Activated naive CD8-positive, alpha-beta T cell treated with anti-CD3 and anti-CD28 coated beads for 36 hours (primary cell): ENCODE results near the gene KLF9. TPM values are rescaled to one million over a fixed set of nuclear protein-coding genes. Genes with fewer than 3 reads are reported as not detected.
A peak's percentile ranks its signal among the peaks of the same experiment; 100 is the strongest.
"Not testable (repeated sequence)": the region's sequence is repeated elsewhere in the genome, so short reads cannot be mapped to it uniquely, and the experiment has no call there.

Experiments
- DNase-seq: peaks from one replicate; pipeline ENCODE4 v3.0.0; 2021
- H3K27ac Mint-ChIP-seq: one replicate; pipeline ENCODE4 v1.8.0; 2022; ENCODE audit warnings: mild to moderate bottlenecking, moderate library complexity, mixed read lengths
- H3K27me3 Mint-ChIP-seq: one replicate; pipeline ENCODE4 v1.8.0; 2022; ENCODE audit warnings: mild to moderate bottlenecking, mixed read lengths
- H3K36me3 Mint-ChIP-seq: one replicate; pipeline ENCODE4 v1.8.0; 2021; ENCODE audit warnings: mild to moderate bottlenecking, mixed read lengths
- H3K4me1 Mint-ChIP-seq: one replicate; pipeline ENCODE4 v1.8.0; 2021; ENCODE audit warnings: mixed read lengths
- H3K4me3 Mint-ChIP-seq: one replicate; pipeline ENCODE4 v1.8.0; 2022; ENCODE audit warnings: mild to moderate bottlenecking, moderate library complexity, mixed read lengths
- H3K9me3 Mint-ChIP-seq: one replicate; pipeline ENCODE4 v1.8.0; 2022; ENCODE audit warnings: mixed read lengths
- total RNA-seq, 2 experiments: library from RNA; stranded (reverse); gene quantifications; one replicate each; pipeline ENCODE4 v1.2.3, GENCODE V29; 2021

Gene KLF9
- total RNA-seq, 2 experiments from 2014 or later = 25.4 to 25.5 TPM

DNA sequence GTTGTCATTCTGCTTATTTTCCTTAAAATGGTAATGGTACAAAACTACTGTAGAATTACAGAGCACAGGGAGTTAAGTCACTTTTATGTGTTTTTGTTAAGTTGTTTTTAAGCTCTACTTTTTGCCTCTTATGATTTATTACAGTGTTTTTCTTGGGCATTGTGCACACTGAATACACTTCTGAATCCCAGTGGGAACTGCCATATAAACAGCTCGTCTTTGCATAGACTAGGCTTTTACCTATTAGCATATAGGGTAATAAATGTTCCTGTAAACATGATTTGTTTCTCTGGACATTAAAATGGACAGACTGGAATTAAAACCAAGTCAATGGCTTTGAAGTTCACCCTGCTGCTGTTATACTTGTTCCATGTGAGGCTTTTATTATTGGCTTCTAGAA is 12.2 kb downstream of the KLF9 start:
- Mint-ChIP-seq H3K9me3 (no peaks in the 10 kb centered on the region), H3K27me3 (no peaks in the 10 kb centered on the region), H3K4me1 (peaks cover 83% of the 10 kb centered on the region), H3K27ac (no peak overlapping the region), H3K4me3 (no peak overlapping the region), H3K36me3 (peaks cover 4% of the 10 kb centered on the region)
- DNase-seq = no peak

DNA sequence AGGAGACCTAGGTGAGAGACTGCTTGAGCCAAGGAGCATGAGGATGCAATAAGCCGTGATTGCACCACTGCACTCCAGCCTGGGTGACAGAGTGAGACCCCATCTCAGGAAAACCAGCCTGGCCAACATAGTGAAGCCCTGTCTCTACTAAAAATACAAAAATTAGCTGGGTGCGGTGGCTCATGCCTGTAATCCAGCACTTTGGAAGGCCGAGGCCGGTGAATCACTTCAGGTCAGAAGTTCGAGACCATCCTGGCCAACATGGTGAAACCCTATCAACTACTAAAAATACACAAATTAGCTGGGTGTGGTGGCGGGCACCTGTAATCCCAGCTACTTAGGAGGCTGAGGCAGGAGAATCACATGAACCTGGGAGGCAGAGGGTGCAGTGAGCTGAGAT is 13.2 kb downstream of the KLF9 start:
- H3K36me3 Mint-ChIP-seq, H3K27me3 Mint-ChIP-seq, H3K9me3 Mint-ChIP-seq, H3K27ac Mint-ChIP-seq, DNase-seq, H3K4me3 Mint-ChIP-seq: not testable (repeated sequence)
- H3K4me1 Mint-ChIP-seq = peaks cover 80% of the 10 kb centered on the region

DNA sequence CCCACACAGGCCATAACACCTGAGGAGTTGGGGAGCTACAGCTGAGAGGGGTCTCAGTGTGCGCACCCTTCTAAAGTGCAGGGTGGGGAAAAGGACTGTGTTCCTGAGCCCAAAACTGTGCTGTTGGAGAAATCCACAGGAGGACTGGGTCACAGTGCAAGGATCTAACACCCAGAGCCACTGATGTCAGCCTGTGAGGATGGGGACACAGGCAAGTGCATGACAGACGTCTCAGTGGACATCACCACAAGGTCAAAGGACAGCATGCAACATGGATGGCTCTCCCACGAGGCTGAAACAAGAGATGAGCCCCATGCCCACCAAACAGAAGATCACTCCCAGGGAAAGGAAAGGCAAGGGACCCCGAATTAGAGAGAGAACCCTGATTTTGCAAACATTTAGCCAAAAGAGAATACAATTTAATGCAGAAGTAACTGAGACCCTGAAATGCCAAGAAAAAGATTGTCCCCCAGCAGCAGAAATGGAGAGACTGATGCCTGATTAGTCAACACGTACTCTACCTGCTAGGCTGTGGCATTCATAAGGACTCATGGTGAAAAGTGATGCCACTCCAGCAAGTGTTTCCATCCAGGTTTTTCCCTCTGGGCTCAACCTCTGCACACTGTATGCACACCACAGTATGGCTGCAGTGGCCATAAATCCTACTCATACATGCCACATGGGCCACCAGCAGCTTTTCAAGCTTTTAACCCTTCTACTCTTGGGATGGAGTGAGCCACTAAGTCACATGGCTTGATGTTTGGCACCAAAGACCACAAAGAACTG is 14.2 kb downstream of the KLF9 start:
- Mint-ChIP-seq H3K27ac (peak overlapping the region; percentile 85), H3K4me1 (peaks cover 70% of the 10 kb centered on the region), H3K4me3 (no peak overlapping the region), H3K36me3 (peaks cover 2% of the 10 kb centered on the region), H3K27me3 (no peaks in the 10 kb centered on the region), H3K9me3 (no peaks in the 10 kb centered on the region)
- no peak for DNase-seq

DNA sequence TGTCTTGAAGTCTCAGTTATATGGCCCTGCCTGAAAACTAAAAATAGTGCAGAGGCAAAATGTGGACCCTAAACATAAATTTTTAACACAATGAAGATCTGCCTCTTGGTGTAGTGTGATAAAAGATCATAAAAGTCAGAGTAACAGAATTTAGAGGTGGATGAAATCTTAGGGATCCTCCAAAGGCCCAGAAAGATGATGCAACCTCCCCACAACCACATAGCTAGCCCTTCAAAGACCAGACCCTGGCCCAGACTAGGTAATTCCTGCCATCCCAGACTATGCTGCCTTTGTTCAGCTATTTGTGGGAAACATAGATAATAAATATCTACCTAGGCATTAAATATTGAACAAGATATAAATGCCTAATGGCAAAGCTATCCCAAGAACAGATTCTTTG is 15.3 kb downstream of the KLF9 start:
- no peak for DNase-seq
- Mint-ChIP-seq H3K36me3 (peaks cover under 1% of the 10 kb centered on the region), H3K27ac (peak overlapping the region; percentile 85), H3K4me3 (no peak overlapping the region), H3K27me3 (no peaks in the 10 kb centered on the region), H3K4me1 (peaks cover 73% of the 10 kb centered on the region), H3K9me3 (no peaks in the 10 kb centered on the region)

DNA sequence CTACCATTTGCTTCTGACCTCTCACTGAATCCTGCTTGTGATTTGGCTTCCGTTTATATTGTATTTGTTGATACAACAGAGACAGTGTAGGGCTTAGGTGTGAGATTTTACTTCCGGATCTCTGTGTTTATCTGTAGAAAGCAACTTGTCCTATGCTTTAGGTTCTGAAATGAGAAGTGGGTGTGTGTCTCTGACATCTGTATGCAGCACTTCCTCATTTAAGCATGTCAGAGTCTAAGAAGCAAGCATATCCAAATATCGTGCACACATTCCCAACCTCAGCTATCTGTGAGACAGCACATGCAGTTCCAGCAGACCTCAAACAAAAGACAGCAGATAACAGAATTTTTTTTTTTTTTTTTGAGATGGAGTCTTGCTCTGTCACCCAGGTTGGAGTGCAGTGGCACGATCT is 16.3 kb downstream of the KLF9 start:
- H3K4me3 Mint-ChIP-seq = peak overlapping the region; percentile 55
- no peaks in the 10 kb centered on the region for H3K27me3 Mint-ChIP-seq
- H3K4me1 Mint-ChIP-seq = peaks cover 71% of the 10 kb centered on the region

DNA sequence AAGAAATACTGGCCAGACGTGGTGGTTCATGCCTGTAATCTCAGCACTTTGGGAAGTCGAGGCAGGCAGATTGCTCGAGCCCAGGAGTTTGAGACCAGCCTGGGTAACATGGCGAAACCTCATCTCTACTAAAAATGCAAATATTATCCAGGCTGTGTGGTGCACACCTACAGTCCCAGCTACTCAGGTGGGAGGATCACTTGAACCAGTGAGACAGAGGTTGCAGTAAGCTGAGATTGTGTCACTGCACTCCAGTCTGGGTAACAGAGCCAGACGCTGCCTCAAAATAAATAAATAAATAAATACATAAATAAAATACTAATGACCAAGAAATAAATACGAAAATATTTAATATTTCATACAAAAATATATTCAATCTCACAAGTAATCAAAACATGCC is 18.8 kb downstream of the KLF9 start:
- Mint-ChIP-seq H3K27ac (no peak overlapping the region), H3K4me1 (peaks cover 80% of the 10 kb centered on the region), H3K4me3 (no peak overlapping the region), H3K9me3 (no peaks in the 10 kb centered on the region), H3K36me3 (peaks cover 1% of the 10 kb centered on the region), H3K27me3 (no peaks in the 10 kb centered on the region)
- no peak for DNase-seq

More for the DNA sequence above, 16.3 kb downstream of the KLF9 start:
- Mint-ChIP-seq H3K27ac (peak overlapping the region; percentile 85), H3K36me3 (no peaks in the 10 kb centered on the region), H3K9me3 (no peaks in the 10 kb centered on the region)
- no peak for DNase-seq

DNA sequence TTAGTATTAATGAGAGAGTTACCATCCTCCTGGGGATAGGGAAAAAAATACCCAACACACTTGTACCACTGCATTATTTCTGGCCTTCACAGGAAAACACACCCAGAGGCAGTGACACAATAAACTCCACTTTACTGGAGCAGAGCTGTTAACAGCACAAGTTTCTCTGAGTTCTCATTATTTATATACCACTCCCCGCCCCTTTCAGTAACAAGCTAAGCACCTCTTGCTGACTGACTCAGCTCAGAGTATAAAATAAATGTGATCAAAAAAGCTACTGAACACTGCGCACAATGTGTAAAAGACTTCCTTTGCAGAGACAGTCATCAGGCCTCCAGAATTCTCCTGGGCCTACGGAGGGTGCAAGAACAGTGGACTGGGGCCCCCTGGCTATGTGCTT is 21.6 kb downstream of the KLF9 start:
- no peaks in the 10 kb centered on the region for H3K27me3 Mint-ChIP-seq
- no peak overlapping the region for H3K4me3 Mint-ChIP-seq
- no peak overlapping the region for H3K27ac Mint-ChIP-seq
- no peaks in the 10 kb centered on the region for H3K9me3 Mint-ChIP-seq
- DNase-seq = no peak
- H3K4me1 Mint-ChIP-seq = peaks cover 69% of the 10 kb centered on the region
- H3K36me3 Mint-ChIP-seq = peaks cover 13% of the 10 kb centered on the region

DNA sequence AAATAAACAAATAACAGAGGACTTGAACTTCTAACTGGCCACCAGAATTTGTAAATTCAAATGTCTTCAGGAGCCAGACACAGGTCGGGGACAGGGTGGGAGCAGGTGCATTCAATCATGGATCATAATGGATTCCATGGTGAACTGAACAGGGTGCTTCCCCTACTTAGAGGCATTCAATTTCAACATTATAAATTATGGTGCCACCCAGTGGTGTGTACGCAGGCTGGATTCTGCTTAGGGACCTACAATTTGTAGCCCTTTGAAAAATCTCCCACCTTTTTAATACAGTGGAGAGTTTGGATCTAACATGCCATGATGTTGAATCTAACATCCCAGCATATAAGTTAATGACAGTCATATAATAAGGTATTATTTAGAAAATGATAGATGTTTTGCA is 22.3 kb downstream of the KLF9 start:
- H3K4me3 Mint-ChIP-seq = no peak overlapping the region
- no peak overlapping the region for H3K27ac Mint-ChIP-seq
- no peaks in the 10 kb centered on the region for H3K9me3 Mint-ChIP-seq
- no peaks in the 10 kb centered on the region for H3K27me3 Mint-ChIP-seq
- H3K36me3 Mint-ChIP-seq = peaks cover 18% of the 10 kb centered on the region
- DNase-seq = no peak
- H3K4me1 Mint-ChIP-seq = peaks cover 67% of the 10 kb centered on the region

DNA sequence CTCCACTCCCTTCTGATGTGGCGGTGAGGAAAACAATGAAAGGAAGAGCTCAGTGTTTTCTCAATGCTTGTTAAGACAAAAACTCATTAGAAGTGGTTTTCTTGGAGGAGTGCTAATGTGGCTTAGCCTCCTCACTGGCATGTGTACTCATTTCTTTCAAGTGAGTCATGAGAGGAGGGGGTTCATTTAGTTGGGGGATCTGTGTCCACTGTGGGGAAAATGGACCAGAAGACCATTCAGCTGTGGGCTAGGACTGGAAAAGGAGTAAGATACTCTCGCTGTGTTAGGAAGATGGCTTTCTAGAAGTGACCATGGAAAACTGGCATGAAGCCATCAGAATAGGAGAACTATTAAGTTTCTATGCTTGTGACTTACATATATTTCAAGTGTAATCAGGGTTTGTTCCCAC is 23.5 kb downstream of the KLF9 start:
- peak overlapping the region; percentile 5 for H3K4me3 Mint-ChIP-seq
- H3K27ac Mint-ChIP-seq = peak overlapping the region; percentile 65
- no peaks in the 10 kb centered on the region for H3K9me3 Mint-ChIP-seq
- peaks cover 67% of the 10 kb centered on the region for H3K4me1 Mint-ChIP-seq
- no peaks in the 10 kb centered on the region for H3K27me3 Mint-ChIP-seq
- DNase-seq = no peak
- peaks cover 29% of the 10 kb centered on the region for H3K36me3 Mint-ChIP-seq

DNA sequence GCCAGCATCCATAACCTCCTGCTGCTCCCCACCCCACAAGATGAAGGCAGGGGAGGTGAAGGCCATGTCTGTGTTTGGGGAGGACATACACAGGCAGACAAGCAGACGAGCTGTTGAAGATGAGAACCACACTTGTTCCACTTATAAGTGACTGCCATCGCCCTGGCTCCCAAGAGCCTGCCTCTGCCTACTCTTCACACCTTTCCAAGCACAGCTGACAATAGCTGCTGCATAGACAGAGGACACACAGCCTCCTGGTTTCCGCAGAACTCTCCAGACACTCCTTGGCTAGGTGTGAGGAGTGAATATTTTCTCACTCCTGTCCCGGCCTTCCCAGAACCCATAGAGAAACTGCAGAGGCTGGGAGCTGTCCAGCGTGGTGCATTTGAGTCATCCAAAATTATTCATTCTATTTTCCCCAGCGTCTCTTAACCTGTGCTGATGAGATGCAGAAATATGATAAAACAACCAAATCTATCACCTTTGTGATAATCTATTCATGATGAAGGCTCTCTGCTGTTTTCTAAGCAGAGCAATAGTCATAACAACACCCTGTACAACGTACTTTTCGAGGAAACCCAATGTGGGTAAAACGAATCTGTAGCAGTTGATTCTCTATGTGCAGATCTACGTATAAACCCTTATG is 24.7 kb downstream of the KLF9 start:
- H3K36me3 Mint-ChIP-seq = peaks cover 32% of the 10 kb centered on the region
- H3K4me1 Mint-ChIP-seq = peaks cover 68% of the 10 kb centered on the region
- no peaks in the 10 kb centered on the region for H3K27me3 Mint-ChIP-seq
- no peak for DNase-seq
- H3K4me3 Mint-ChIP-seq = peak overlapping the region; percentile 22
- H3K9me3 Mint-ChIP-seq = no peaks in the 10 kb centered on the region
- peak overlapping the region; percentile 68 for H3K27ac Mint-ChIP-seq

DNA sequence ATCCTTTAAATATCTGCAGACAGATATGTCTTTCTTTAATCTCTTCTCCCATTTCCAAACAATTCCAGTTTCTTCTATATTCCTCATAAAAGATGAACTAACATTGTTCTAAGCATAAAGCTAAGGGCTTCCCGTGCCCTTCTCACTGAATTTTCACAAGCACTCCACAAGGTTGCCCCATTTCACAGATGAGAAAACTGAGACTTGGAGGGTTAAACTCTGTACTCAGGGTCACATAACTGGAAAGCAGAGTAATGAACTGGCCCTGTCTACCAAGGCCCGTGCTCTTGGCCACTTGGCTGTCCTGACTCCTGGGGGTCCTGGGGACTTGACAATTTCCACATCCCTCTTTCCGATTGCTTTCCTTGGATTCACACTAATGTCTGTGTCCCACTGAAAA is 25.3 kb downstream of the KLF9 start:
- Mint-ChIP-seq H3K27me3 (no peaks in the 10 kb centered on the region), H3K4me1 (peaks cover 64% of the 10 kb centered on the region), H3K4me3 (no peak overlapping the region), H3K27ac (peak overlapping the region; percentile 68), H3K9me3 (no peaks in the 10 kb centered on the region), H3K36me3 (peaks cover 33% of the 10 kb centered on the region)
- no peak for DNase-seq

DNA sequence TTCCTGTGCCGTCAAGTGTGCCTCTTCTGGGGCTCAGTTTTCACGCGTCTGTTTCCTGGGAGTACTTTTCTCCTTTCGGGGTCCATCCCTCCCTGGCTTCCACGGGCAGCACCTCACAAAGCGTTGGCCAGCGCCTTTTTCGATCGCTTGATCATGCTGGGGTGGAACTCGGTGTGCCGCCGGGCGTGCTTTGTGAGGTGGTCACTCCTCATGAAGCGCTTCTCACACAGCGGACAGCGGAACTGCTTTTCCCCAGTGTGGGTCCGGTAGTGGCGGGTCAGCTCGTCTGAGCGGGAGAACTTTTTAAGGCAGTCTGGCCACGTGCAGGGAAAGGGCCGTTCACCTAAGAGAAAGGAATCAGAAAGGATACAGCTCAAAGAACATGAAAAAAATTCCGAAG is 26.8 kb downstream of the KLF9 start:
- Mint-ChIP-seq H3K4me1 (peaks cover 54% of the 10 kb centered on the region), H3K4me3 (no peak overlapping the region), H3K36me3 (peaks cover 33% of the 10 kb centered on the region), H3K27ac (no peak overlapping the region), H3K9me3 (no peaks in the 10 kb centered on the region), H3K27me3 (no peaks in the 10 kb centered on the region)
- DNase-seq = no peak

DNA sequence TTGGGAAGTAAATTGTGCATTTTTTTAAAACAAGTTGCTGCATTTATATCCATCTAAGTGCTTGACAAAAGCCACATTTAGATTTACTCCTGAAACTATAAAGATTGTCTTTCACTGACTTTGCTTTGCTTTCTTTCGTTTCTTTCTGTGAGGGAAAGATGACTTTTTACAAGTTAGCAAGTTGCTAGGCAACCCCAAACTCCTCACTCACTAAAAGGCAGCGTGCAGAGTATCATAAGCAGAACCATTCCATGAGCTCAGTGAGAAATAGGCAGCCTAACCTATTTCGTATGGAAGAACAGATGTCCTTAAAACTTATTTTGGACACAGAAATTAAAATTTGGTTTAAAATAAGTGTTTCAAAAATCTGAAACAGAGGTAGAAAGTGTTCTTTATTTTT is 29.0 kb downstream of the KLF9 start:
- Mint-ChIP-seq H3K36me3 (peaks cover 31% of the 10 kb centered on the region), H3K4me1 (peaks cover 34% of the 10 kb centered on the region), H3K9me3 (no peaks in the 10 kb centered on the region), H3K27ac (no peak overlapping the region), H3K4me3 (no peak overlapping the region), H3K27me3 (no peaks in the 10 kb centered on the region)
- no peak for DNase-seq

DNA sequence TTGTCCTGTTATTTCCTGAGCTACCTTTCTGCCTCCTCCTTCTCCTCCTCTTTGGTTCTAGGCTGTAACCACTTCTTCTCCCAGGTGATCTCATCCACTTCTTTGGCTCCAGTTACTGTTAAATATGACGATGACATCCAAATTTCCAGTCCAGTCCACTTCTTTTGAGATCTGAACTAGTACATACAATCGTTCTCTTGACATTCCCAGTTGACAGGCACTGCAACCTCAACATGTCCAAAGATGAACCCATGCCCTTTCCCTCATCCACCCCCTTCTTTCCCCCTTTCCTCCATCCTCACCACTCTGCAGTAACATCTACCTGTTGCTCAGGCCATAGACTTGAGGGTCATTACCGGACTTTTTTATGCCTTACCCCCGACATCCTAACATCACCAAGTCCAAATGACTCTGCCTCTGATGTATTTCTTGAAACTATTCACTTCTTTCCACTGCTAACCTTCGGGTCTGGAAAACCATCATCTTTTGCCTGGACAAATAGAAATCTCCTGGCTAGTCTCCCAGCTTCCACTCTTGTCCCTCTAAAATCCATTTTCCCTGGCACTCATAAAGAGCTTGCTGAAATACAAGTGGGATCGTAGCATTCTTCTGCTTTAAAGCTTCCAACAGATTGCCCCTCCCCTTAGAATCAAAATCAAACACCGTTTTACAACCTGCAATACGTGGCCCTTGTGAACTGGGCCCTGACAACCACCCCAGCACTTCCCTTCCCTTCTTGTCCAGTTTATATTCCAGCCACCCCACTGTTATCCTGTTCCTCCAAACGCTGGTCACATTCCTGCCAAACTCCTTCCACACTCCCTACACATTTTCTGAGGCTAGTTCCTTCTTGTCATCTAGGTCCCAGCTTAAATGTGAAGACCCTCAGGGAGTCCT is 31.5 kb downstream of the KLF9 start:
- H3K4me3 Mint-ChIP-seq = no peak overlapping the region
- H3K9me3 Mint-ChIP-seq = no peaks in the 10 kb centered on the region

DNA sequence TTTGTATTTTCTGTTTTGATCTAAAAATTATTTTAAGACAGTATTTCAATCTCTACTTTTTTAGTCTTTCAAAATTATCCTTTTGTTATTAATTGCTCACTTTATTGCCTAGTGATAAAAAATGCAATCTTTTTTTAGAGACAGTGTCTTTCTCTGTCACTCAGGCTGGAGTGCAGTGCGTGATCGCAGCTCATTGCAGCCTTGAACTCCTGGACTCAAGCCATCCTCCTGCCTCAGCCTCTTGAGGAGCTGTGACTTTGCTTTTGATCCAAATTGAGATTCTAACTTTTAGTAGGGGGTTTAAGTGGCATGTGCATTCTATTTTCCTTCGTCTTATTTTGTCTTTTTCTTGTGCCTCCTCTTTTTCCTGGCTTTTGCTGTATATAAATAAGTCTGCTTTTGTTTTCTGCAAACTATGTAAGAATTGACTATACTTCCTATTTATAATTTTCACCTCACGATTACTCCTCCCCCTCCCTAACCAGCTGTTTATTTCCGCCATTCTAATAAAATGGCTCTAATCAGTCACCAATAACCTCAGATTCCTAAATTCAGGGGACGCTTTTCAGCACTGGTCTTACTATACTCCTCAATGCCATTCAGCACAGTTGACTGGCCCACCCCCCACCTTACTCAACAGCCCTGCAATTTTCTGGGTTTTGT is 32.3 kb downstream of the KLF9 start:
- Mint-ChIP-seq H3K4me3 (no peak overlapping the region), H3K27me3 (no peaks in the 10 kb centered on the region)

More for the DNA sequence above, 31.5 kb downstream of the KLF9 start:
- no peak for DNase-seq
- Mint-ChIP-seq H3K4me1 (peaks cover 19% of the 10 kb centered on the region), H3K27ac (no peak overlapping the region), H3K36me3 (peaks cover 21% of the 10 kb centered on the region), H3K27me3 (no peaks in the 10 kb centered on the region)

More for the DNA sequence above, 32.3 kb downstream of the KLF9 start:
- no peak overlapping the region for H3K27ac Mint-ChIP-seq
- no peaks in the 10 kb centered on the region for H3K9me3 Mint-ChIP-seq
- H3K4me1 Mint-ChIP-seq = peaks cover 14% of the 10 kb centered on the region
- peaks cover 17% of the 10 kb centered on the region for H3K36me3 Mint-ChIP-seq
- DNase-seq = no peak
